Measurements from ENCODE around the gene HACD1.

Gene HACD1

DNA sequence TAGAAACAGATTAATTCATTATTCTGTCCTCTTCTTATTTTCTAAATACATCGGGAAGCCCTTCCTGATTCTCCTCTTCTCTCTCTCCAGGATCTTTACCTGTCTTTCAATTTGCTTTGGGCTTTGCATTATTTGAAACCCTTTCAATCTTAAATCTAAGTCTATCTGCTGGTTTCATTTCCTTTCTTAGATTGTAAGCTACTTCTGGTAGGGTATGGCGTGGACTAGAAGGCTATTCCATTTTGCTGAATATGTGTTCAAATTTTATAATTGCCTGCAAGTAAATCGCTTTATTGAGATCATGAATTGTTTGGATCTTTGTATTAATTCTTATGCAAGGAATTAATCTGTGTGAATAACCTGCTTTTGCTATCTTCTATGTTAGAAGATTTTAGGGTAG lies 37.8 kb upstream of the HACD1 start:
- peaks cover 9% of the 10 kb centered on the region for H3K36me3 ChIP-seq (ENCODE audit: control insufficient read depth, low read length)
- H3K79me2 ChIP-seq (ENCODE audit: control insufficient read depth, low read length) = peaks cover 93% of the 10 kb centered on the region
- H3K4me3 ChIP-seq (ENCODE audit: low read length) = no peak overlapping the region
- no peak overlapping the region for H3K27ac ChIP-seq (ENCODE audit: low read depth, low read length)
- H3K9me3 ChIP-seq (ENCODE audit: control insufficient read depth, insufficient read depth, low read length) = no peaks in the 10 kb centered on the region; the same call in 1 of the 2 replicates
- no peaks in the 10 kb centered on the region for H3F3A ChIP-seq (ENCODE audit: control insufficient read depth, insufficient read depth)
- no peak overlapping the region for H3K4me2 ChIP-seq (ENCODE audit: low read length)
- H3K27me3 ChIP-seq (ENCODE audit: control insufficient read depth, low read length) = no peaks in the 10 kb centered on the region
- peaks cover 3% of the 10 kb centered on the region for H3K4me1 ChIP-seq (ENCODE audit: control insufficient read depth, low read length)
- TF ChIP-seq, protein P1, sequence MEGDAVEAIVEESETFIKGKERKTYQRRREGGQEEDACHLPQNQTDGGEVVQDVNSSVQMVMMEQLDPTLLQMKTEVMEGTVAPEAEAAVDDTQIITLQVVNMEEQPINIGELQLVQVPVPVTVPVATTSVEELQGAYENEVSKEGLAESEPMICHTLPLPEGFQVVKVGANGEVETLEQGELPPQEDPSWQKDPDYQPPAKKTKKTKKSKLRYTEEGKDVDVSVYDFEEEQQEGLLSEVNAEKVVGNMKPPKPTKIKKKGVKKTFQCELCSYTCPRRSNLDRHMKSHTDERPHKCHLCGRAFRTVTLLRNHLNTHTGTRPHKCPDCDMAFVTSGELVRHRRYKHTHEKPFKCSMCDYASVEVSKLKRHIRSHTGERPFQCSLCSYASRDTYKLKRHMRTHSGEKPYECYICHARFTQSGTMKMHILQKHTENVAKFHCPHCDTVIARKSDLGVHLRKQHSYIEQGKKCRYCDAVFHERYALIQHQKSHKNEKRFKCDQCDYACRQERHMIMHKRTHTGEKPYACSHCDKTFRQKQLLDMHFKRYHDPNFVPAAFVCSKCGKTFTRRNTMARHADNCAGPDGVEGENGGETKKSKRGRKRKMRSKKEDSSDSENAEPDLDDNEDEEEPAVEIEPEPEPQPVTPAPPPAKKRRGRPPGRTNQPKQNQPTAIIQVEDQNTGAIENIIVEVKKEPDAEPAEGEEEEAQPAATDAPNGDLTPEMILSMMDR (IDR thresholded peaks at IDR 0.05; ENCODE audit: low read depth, low read length, poor library complexity, severe bottlenecking) = no peak
- no peak for TF ChIP-seq EZH2phosphoT487 (IDR thresholded peaks at IDR 0.05; ENCODE audit: borderline replicate concordance, low read length)
- H3K9me2 ChIP-seq (replicated peaks; ENCODE audit: control insufficient read depth, low read length) = no peaks in the 10 kb centered on the region
- no peaks in the 10 kb centered on the region for H4K20me1 ChIP-seq (ENCODE audit: control insufficient read depth, insufficient read depth, low read depth, low read length)

DNA sequence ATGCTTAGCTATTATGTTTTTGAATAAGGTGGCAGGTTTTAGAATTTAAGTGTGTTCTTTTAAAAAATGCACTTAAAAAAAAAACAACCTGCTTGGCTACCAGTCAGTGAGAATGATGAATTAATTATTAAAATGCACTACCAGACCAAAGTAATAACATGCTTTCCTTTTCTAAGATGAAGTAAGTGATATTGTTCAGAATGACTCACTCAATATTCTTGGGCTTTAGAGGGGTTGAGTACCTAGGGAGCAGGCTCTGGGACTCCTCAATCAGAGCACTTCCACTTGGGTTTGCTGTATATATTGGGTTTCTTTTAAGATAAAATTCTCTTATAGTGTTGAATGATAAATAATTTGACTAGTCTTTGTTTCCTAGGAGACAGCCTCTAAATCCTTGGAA lies 35.4 kb upstream of the HACD1 start:
- H3K9me3 ChIP-seq (ENCODE audit: control insufficient read depth, insufficient read depth, low read length) = no peaks in the 10 kb centered on the region; the same call in 1 of the 2 replicates
- H3K4me2 ChIP-seq (ENCODE audit: low read length) = no peak overlapping the region
- H3K4me3 ChIP-seq (ENCODE audit: low read length) = no peak overlapping the region
- peaks cover 96% of the 10 kb centered on the region for H3K79me2 ChIP-seq (ENCODE audit: control insufficient read depth, low read length)
- no peak overlapping the region for H3K27ac ChIP-seq (ENCODE audit: low read depth, low read length)
- TF ChIP-seq, protein P1 (IDR thresholded peaks at IDR 0.05; ENCODE audit: low read depth, low read length, poor library complexity, severe bottlenecking) = no peak
- no peaks in the 10 kb centered on the region for H3K27me3 ChIP-seq (ENCODE audit: control insufficient read depth, low read length)
- peaks cover 22% of the 10 kb centered on the region for H3K36me3 ChIP-seq (ENCODE audit: control insufficient read depth, low read length)
- no peaks in the 10 kb centered on the region for H3K9me2 ChIP-seq (replicated peaks; ENCODE audit: control insufficient read depth, low read length)
- no peaks in the 10 kb centered on the region; the same call in 1 of the 2 replicates for H3K4me1 ChIP-seq (ENCODE audit: control insufficient read depth, low read length)
- no peaks in the 10 kb centered on the region for H3F3A ChIP-seq (ENCODE audit: control insufficient read depth, insufficient read depth)
- no peaks in the 10 kb centered on the region for H4K20me1 ChIP-seq (ENCODE audit: control insufficient read depth, insufficient read depth, low read depth, low read length)

DNA sequence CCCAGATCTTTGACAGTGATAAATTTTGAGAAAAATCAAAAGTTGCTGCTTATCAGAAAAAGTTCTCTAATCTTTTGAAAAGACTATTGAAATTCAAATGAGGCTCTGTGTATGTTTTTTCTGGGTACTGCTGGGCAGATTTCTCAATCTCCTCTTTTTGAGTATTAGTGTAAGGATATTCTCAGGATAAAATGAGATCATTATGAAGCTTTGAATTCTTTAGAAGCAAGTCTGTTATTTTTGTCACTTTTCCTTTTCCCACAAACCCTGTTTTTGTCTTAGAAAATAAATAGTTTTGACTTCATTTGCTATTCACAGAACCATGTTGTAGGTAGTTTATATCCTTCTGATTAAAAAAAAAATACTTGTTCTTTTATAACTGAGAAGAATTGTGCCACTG lies 34.7 kb upstream of the HACD1 start:
- no peaks in the 10 kb centered on the region; the same call in 1 of the 2 replicates for H3K9me3 ChIP-seq (ENCODE audit: control insufficient read depth, insufficient read depth, low read length)
- no peaks in the 10 kb centered on the region; the same call in 1 of the 2 replicates for H3K4me1 ChIP-seq (ENCODE audit: control insufficient read depth, low read length)
- no peaks in the 10 kb centered on the region for H3K9me2 ChIP-seq (replicated peaks; ENCODE audit: control insufficient read depth, low read length)
- no peak overlapping the region for H3K27ac ChIP-seq (ENCODE audit: low read depth, low read length)
- H3K79me2 ChIP-seq (ENCODE audit: control insufficient read depth, low read length) = peaks cover 96% of the 10 kb centered on the region
- TF ChIP-seq, protein P1 (IDR thresholded peaks at IDR 0.05; ENCODE audit: low read depth, low read length, poor library complexity, severe bottlenecking) = no peak
- no peak for TF ChIP-seq EZH2phosphoT487 (IDR thresholded peaks at IDR 0.05; ENCODE audit: borderline replicate concordance, low read length)
- peaks cover 22% of the 10 kb centered on the region for H3K36me3 ChIP-seq (ENCODE audit: control insufficient read depth, low read length)
- H3K4me3 ChIP-seq (ENCODE audit: low read length) = no peak overlapping the region
- no peak overlapping the region for H3K4me2 ChIP-seq (ENCODE audit: low read length)
- H3F3A ChIP-seq (ENCODE audit: control insufficient read depth, insufficient read depth) = no peaks in the 10 kb centered on the region
- H3K27me3 ChIP-seq (ENCODE audit: control insufficient read depth, low read length) = no peaks in the 10 kb centered on the region
- H4K20me1 ChIP-seq (ENCODE audit: control insufficient read depth, insufficient read depth, low read depth, low read length) = no peaks in the 10 kb centered on the region

Data from DOHH2 (cell line).